Measurements from ENCODE around the gene NDUFB2. TPM values are rescaled to one million over a fixed set of nuclear protein-coding genes. Genes with fewer than 3 reads are reported as not detected.
A peak's percentile ranks its signal among the peaks of the same experiment; 100 is the strongest.

The NDUFB2 gene
- 183 and 192 TPM in 2 replicates for total RNA-seq

DNA sequence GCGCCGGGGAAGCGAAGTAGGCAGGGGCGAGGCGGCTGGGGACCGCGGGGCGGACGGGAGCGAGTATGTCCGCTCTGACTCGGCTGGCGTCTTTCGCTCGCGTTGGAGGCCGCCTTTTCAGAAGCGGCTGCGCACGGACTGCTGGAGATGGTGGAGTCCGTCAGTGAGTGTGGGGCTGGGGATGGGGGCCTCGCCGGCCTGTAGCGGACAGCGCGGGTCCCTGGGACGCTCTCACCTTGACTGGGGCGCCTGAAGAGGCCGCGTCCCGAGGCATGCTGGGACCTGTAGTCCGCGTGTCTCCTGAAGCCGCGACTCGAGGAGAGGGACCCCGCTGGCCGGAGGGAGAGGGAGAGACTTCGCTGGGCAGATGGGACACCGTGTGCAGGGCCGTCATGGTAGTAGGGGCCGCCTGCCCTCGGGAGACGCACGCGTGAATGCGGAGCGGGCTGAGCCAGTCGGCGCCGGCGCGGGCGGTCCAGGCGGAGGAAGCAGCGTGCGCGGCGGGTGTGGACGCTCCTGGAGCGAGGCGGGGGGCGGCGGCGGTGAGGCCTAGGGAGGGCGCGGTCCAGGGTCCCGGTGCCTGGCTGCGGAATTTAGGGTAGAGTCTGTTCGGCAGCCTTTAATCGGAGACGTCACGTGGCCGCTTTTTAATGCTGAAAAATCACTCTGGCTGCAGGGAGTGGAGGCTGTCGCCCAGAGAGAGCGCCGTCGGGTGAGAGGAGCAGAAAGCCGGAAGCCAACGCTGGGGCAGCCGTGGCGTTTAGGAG is at the start of gene NDUFB2:
Gene NDUFB2, plus strand, starts transcription at position 29 of the 767 bp plus-strand sequence. Its CDS starts 37 bp downstream, at position 66.
- Mint-ChIP-seq H3K36me3 (ENCODE audit: low read depth) (peaks cover 26% of the 10 kb centered on the region), H3K27ac (peak within 1 kb of the TSS; percentile 99), H3K4me3 (peak within 1 kb of the TSS; percentile 99), H3K27me3 (no peaks in the 10 kb centered on the region), H3K4me1 (peaks cover 27% of the 10 kb centered on the region), H3K9me3 (no peaks in the 10 kb centered on the region)
- intact Hi-C loops (cut with micrococcal nuclease), result loop anchor here (1.0 to 2.0 kb wide), 4 partner anchors 24 to 317 kb away; partner anchors contain the start of genes BRAF, MKRN1 and MRPS33
- peak; percentile 97 for DNase-seq

DNA sequence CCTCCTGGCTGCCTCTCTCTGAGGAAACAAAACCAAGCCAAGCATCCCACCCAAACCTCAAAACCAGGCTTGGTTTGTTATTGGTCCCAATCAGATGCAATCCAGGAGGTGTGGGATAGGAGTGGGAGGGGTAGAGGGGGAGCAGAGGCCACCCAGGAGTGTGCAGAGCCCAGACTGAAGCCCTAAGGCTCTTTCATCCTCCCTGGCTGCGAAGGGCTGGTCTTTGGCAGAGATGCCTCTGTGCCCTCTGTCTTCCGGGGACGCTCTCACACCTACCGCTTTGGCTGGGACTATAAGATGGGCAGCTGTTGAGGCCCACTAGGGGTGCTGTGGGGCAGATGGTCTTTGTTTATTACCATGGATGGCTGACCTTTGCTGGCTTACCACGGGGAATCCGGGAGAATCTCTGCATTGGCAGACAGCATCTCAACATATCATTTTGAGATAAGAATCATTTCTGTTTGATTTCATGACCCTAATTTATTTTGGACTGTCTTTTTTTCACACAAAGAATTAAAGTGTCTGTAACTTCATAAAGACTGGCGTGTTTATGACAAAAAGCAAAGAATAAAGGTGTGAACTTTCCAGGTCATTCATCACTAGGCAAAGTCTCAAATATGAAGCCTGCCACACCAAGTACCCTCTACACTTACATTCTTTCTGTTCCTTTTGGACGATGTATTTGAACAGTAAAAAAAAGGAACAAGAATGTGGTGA is 49.4 kb upstream of the NDUFB2 start:
- Mint-ChIP-seq H3K27me3 (peaks cover 40% of the 10 kb centered on the region), H3K4me3 (no peak overlapping the region), H3K4me1 (peaks cover 5% of the 10 kb centered on the region), H3K36me3 (ENCODE audit: low read depth) (no peaks in the 10 kb centered on the region), H3K9me3 (no peaks in the 10 kb centered on the region), H3K27ac (no peak overlapping the region)
- peak; percentile 70 for DNase-seq
- intact Hi-C loops (cut with micrococcal nuclease), result no loop called here

DNA sequence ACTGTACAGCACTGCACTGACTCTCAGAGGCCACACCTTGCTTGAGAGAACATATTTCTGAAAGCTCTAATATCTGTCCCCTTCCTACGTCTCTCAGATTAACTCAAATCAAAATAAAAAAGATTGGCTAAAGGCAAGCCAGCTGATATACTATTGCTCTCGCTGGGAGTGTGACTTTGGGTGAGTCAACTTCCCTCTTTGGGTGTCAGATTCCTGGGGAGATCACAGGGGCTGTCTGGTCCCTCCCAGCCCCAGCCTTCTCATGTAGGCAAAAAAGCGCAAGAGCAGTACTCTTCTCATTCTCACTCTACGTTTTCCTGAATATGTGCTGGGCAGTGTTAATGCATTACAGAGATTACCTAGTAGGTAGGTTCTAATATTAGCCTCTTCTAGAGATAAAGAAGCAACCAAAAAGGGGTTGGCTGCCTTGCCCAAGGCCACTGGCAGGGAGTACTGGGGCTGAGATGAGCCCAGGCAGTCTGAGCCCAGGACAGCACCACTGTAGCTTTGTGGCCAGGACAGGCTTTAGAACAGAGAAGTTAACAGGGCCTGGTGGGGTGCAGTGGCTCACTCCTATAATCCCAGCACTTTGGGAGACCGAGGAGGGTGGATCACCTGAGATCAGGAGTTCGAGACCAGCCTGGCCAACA is 46.8 kb upstream of the NDUFB2 start:
- H3K9me3 Mint-ChIP-seq, result no peaks in the 10 kb centered on the region
- H3K27me3 Mint-ChIP-seq, result peaks cover 30% of the 10 kb centered on the region
- intact Hi-C loops (cut with micrococcal nuclease), result no loop called here

DNA sequence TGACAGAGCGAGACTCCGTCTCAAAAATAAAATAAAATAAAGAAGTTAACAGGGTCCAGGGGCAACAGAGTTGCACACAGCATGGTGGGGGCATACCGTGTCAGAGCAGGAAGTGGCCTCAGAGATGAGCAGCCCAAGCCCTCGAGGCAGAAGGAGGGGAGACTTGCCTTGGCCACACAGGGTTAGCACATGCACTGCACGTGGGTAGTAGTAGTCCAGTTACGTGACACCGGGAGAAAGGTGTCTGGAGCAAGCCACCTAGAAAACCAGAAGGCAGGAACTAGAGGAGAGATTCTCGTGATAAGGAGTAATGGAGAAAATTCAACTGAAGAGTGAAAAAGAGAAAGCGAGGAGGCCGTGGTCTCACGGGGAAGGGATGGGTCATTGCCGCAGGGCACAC is 46.1 kb upstream of the NDUFB2 start:
- no peak for DNase-seq
- Mint-ChIP-seq H3K9me3 (no peaks in the 10 kb centered on the region), H3K36me3 (ENCODE audit: low read depth) (no peaks in the 10 kb centered on the region), H3K27me3 (peaks cover 32% of the 10 kb centered on the region), H3K4me1 (peaks cover 10% of the 10 kb centered on the region), H3K27ac (no peak overlapping the region), H3K4me3 (no peak overlapping the region)
- intact Hi-C loops (cut with micrococcal nuclease), result no loop called here

More for the DNA sequence above, 46.8 kb upstream of the NDUFB2 start:
- Mint-ChIP-seq H3K4me3 (no peak overlapping the region), H3K4me1 (peaks cover 10% of the 10 kb centered on the region), H3K27ac (no peak overlapping the region), H3K36me3 (ENCODE audit: low read depth) (no peaks in the 10 kb centered on the region)
- DNase-seq, result no peak

DNA sequence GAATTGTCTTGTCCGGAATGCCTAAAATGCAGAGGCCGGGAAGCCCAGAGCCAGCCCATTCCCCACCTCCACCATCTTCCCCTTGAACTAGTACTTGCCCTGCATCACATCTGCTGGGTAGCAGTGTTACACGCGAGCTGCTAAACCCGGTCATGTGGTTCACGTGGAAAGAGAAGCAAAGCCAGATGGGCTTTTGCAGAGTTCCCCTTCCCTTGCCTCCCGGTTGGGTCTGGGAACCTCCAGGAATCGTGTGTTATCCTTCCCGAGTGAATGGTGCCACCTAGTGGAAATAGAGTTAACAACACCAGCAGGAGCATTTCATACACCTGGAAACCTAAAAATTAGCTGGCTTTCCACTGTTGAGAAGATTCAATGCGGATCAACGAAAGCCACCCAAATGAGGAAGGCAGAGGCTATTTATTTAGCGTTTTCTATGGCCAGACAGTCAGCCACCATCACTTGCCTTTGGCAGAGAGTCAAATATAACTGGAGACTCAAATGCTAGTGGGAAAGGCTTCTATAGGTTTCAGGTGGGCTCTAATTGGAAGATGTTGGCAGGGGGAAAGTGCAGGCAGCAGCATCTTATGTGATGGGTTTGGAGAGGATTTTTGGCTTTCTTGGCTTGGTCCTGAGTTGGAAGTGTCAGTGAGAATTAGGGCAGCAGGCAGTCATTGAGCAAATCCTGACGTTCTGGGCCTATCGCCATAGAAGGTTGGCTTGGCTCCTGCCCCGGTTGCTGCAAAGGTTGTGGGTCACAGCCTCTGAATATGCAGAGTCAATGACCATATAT is 43.0 kb upstream of the NDUFB2 start:
- H3K4me3 Mint-ChIP-seq, result no peak overlapping the region
- no peaks in the 10 kb centered on the region for H3K36me3 Mint-ChIP-seq (ENCODE audit: low read depth)
- peak; percentile 80 for DNase-seq
- peaks cover 19% of the 10 kb centered on the region for H3K4me1 Mint-ChIP-seq
- no peaks in the 10 kb centered on the region for H3K9me3 Mint-ChIP-seq
- intact Hi-C loops (cut with micrococcal nuclease), result loop anchor here (1.0 kb wide), 1 partner anchor 135 kb away; no protein-coding TSS in a partner anchor
- H3K27ac Mint-ChIP-seq, result no peak overlapping the region
- peaks cover 37% of the 10 kb centered on the region for H3K27me3 Mint-ChIP-seq

DNA sequence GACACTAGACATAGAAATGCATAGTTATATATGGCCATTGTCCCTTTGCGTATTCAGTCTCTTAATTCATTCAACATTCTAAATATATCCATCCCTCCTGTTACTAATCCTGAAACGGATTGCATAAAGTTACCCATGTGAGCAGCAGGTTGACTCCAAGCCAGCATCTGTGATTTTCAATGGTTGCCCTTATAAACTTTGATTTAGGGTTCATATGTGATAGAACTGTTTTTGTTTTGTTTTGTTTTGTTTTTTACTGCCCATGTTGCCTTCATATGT is 42.5 kb upstream of the NDUFB2 start:
- Mint-ChIP-seq H3K36me3 (ENCODE audit: low read depth) (no peaks in the 10 kb centered on the region), H3K27me3 (peaks cover 39% of the 10 kb centered on the region), H3K4me3 (no peak overlapping the region), H3K4me1 (peaks cover 19% of the 10 kb centered on the region), H3K9me3 (no peaks in the 10 kb centered on the region), H3K27ac (no peak overlapping the region)
- DNase-seq, result no peak
- intact Hi-C loops (cut with micrococcal nuclease), result no loop called here

DNA sequence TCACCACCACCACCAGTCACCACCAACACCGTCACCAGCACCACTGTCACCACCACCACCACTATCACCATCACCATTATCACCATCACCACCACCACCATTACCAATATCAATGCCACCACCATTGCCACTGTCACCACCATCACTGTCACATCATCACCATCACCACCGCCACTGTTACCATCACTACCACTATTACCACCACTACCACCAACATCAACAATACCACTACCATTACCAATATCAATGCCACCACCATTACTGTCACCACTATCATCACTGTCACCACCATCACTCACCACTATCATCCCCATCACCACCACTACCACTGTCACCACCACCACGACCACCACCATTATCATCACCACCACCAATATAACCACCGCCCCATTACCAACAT is 41.8 kb upstream of the NDUFB2 start:
- Mint-ChIP-seq H3K9me3 (no peaks in the 10 kb centered on the region), H3K27me3 (peaks cover 43% of the 10 kb centered on the region), H3K36me3 (ENCODE audit: low read depth) (no peaks in the 10 kb centered on the region), H3K27ac (no peak overlapping the region), H3K4me3 (no peak overlapping the region), H3K4me1 (peaks cover 19% of the 10 kb centered on the region)
- no peak for DNase-seq
- intact Hi-C loops (cut with micrococcal nuclease), result loop anchor here (5.0 kb wide), 1 partner anchor 358 kb away; the partner anchor contains the start of gene MRPS33

DNA sequence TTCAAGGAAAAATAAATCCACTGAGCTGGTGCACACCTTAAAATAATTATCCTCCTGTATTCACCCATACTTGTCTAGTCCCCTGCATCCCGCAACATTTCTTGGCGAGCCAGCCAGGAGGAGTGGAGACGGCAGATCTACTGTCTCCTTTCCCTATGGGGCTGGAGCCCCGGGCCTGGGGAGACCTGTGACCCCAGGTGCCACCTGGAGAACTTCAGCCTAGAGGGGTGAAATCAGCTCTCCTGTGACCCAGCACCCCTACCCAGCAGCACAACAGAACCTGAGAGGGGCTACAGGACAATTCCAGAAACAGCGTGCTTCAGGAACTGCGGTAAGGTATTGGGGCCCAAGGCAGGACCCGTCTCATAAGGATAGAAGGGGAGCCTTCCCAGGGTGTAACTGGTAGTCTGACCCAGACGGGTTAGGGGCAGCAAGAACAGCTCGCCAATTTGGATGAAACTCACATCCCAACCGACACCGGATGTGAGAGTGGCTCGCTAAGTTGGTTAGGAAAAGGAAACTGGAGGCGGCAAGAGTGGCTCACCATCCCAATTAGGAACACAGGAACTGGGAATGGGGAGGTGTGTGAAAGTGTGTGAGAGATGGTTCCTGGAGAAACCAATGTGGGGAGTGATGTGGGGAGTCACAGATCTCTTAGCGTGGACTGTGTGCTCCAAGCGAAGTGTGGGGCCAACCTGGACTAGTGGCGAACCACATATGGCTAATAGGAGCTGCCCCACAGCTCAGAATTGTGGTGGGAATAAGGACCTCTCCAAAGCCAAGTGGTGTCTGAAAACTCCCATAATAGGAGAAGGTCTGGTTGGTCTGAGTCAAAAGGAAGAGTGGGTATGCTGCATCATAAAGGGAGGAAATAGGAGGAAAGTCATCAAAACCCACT is 40.7 kb upstream of the NDUFB2 start:
- DNase-seq, result no peak
- no peaks in the 10 kb centered on the region for H3K36me3 Mint-ChIP-seq (ENCODE audit: low read depth)
- no peaks in the 10 kb centered on the region for H3K9me3 Mint-ChIP-seq
- H3K4me1 Mint-ChIP-seq, result peaks cover 19% of the 10 kb centered on the region
- intact Hi-C loops (cut with micrococcal nuclease), result loop anchor here (2.0 to 5.0 kb wide), 2 partner anchors 181 to 357 kb away; partner anchors contain the start of gene MRPS33
- H3K27me3 Mint-ChIP-seq, result peaks cover 43% of the 10 kb centered on the region
- no peak overlapping the region for H3K27ac Mint-ChIP-seq
- peak overlapping the region; percentile 71 for H3K4me3 Mint-ChIP-seq

DNA sequence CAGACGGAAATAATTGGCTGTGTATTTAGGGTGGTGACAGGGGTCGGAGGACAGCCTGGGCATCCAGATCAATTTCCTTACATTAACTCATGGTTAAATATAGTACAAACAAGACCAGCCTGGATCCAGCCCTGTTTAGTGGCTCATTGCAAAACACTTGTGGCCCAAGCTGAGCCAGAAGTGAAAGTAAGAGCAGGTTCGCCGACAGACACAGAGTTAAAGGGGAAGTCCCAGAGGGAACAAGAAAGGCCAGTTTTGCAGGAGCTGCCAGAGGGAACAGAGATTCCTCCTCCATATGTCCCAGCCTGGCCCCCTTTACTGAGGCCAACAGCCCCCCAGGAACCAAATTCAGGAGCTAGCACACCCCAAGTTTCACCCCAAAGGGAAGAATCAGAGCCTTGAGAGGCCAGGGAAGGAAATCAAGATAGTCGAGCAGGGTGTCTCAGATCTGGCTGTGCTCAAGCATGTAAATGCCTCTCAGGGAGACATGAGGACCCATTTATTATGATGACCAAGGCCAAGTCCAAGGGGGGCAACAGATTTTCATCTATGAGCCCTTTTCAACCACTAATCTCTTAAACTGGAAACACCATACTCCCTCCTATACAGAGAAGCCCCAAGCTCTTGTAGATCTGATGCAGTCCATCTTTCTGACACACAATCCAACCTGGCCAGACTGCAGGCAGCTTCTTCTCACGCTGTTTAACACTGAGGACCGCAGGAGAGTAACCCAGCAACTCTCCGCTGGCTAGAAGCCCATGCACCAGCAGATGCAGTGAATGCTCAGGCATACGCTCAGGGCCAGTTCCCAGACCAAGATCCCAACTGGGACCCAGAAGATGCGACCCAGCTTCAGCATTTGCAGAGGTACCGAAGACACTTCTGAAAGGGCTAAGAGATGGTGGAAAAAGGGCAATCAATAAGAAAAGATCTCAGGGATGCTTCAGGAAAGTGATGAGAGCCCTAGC is 39.7 kb upstream of the NDUFB2 start:
- intact Hi-C loops (cut with micrococcal nuclease), result loop anchor here (2.0 to 5.0 kb wide), 2 partner anchors 182 to 355 kb away; partner anchors contain the start of gene MRPS33
- peak; percentile 84 for DNase-seq
- Mint-ChIP-seq H3K27ac (no peak overlapping the region), H3K27me3 (peaks cover 40% of the 10 kb centered on the region), H3K9me3 (no peaks in the 10 kb centered on the region), H3K36me3 (ENCODE audit: low read depth) (no peaks in the 10 kb centered on the region), H3K4me3 (peak overlapping the region; percentile 71), H3K4me1 (peaks cover 19% of the 10 kb centered on the region)

DNA sequence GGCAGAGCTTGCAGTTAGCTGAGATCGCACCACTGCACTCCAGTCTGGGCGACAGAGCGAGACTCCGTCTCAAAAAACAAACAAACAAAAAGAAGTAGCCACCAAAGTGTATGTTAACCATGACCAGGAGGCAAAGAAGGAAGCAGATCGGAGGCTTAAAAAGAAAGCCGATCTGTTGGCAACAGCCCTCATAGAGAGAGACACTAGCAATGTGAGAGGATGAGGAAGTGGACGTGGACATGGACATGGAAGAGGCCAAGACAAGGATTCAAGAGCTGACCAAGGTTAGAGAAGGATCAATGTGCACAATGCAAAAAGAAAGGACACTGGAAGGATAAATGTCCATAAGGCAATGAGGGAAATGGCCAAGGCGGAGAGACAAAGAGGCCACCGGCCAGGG is 38.6 kb upstream of the NDUFB2 start:
- Mint-ChIP-seq H3K27ac (no peak overlapping the region), H3K4me3 (no peak overlapping the region), H3K4me1 (peaks cover 19% of the 10 kb centered on the region), H3K27me3 (peaks cover 34% of the 10 kb centered on the region), H3K9me3 (no peaks in the 10 kb centered on the region), H3K36me3 (ENCODE audit: low read depth) (no peaks in the 10 kb centered on the region)
- intact Hi-C loops (cut with micrococcal nuclease), result loop anchor here (2.0 to 5.0 kb wide), 2 partner anchors 183 to 354 kb away; partner anchors contain the start of gene MRPS33
- no peak for DNase-seq

DNA sequence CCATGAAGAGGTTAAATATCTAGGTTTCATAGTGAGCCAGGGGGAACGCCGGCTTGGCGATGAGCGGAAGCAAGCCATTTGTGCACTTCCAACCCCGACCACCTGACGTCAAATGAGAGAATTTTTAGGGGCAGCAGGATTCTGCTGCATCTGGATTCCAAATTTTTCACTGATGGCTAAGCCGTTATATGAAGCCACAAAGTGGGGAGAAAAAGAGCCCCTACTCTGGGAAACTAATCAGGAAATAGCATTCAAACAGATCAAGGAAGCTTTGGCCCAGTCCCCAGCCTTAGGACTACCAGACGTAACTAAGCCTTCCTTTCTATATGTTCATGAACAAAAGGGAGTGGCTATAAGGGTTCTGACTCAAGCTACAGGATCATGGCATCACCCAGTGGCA is 36.7 kb upstream of the NDUFB2 start:
- H3K27ac Mint-ChIP-seq, result no peak overlapping the region
- peaks cover 43% of the 10 kb centered on the region for H3K27me3 Mint-ChIP-seq
- no peaks in the 10 kb centered on the region for H3K9me3 Mint-ChIP-seq
- no peak for DNase-seq
- peaks cover 14% of the 10 kb centered on the region for H3K4me1 Mint-ChIP-seq
- H3K36me3 Mint-ChIP-seq (ENCODE audit: low read depth), result no peaks in the 10 kb centered on the region
- intact Hi-C loops (cut with micrococcal nuclease), result loop anchor here (5.0 kb wide), 1 partner anchor 352 kb away; the partner anchor contains the start of gene MRPS33
- no peak overlapping the region for H3K4me3 Mint-ChIP-seq

DNA sequence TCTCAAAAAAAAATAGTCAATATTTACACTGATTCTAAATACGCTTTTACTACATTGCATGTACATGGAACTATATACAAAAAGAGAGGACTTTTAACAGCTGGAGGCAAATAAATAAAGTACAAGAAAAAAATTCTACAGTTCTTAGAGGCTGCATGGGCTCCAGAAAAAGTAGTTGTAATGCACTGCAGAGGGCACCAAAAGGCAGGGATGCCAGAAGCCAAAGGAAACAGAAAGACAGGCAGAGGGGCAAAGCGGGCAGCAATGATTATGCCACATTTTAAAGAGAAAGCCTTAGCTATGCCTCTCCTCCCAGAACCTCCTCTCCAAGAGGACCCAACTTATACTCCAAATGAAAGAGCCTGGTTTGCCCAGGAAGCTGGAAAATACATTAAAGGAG is 35.4 kb upstream of the NDUFB2 start:
- Mint-ChIP-seq H3K4me3 (no peak overlapping the region), H3K36me3 (ENCODE audit: low read depth) (no peaks in the 10 kb centered on the region), H3K9me3 (no peaks in the 10 kb centered on the region), H3K27me3 (peaks cover 50% of the 10 kb centered on the region), H3K27ac (no peak overlapping the region), H3K4me1 (peaks cover 10% of the 10 kb centered on the region)
- no peak for DNase-seq
- intact Hi-C loops (cut with micrococcal nuclease), result no loop called here
